Measurements from ENCODE around the gene MYH13.

Gene MYH13

DNA sequence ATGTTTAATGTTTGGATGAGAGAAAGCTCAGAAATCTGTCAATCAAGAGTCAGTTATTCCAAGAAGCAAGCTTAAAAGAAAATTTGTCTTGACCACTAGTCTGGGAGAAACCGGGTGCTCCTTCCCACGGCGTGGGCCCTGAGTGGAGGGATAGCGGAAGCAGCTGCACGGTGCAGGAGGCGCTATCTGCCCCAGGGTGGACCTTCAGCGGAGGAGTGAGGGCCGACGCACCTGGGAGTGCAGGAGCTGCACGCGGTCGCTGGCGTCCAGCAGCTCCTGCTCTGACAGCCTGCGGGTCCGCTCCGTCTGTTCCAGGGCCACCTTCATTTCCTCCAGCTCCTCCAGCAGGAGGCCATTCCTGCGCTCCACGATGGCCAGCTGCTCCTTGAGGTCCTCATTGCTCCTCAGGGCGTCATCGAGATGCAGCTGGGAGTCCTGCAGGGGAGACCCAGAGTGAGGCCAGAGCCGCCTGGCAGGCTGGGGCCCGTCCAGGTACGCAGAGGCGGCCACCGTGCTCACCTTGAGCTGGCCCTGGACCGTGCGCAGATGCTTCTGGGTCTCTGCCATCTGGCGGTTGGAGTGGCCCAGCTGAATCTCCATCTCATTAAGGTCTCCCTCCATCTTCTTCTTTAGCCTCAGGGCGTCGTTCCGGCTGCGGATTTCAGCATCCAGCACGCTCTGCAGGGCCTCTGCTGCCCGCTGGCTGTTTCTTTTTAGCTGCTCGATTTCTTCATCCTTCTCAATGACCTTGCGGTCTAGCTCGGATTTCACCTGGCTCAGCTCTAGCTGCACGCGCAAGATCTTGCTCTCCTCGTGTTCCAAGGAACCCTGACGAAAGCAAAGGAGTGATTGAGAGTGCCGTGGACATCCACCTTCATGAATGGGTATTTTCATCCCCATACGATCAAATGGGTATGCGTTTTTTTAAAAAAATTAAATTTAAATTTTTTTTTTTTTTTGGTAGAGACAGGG lies 63.5 kb downstream of the MYH13 start:
- DNase-seq (ENCODE audit: extremely low read depth, low read depth) = no peak
- TF ChIP-seq, protein P1, sequence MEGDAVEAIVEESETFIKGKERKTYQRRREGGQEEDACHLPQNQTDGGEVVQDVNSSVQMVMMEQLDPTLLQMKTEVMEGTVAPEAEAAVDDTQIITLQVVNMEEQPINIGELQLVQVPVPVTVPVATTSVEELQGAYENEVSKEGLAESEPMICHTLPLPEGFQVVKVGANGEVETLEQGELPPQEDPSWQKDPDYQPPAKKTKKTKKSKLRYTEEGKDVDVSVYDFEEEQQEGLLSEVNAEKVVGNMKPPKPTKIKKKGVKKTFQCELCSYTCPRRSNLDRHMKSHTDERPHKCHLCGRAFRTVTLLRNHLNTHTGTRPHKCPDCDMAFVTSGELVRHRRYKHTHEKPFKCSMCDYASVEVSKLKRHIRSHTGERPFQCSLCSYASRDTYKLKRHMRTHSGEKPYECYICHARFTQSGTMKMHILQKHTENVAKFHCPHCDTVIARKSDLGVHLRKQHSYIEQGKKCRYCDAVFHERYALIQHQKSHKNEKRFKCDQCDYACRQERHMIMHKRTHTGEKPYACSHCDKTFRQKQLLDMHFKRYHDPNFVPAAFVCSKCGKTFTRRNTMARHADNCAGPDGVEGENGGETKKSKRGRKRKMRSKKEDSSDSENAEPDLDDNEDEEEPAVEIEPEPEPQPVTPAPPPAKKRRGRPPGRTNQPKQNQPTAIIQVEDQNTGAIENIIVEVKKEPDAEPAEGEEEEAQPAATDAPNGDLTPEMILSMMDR (IDR thresholded peaks at IDR 0.05; ENCODE audit: low read depth, low read length) = no peak

DNA sequence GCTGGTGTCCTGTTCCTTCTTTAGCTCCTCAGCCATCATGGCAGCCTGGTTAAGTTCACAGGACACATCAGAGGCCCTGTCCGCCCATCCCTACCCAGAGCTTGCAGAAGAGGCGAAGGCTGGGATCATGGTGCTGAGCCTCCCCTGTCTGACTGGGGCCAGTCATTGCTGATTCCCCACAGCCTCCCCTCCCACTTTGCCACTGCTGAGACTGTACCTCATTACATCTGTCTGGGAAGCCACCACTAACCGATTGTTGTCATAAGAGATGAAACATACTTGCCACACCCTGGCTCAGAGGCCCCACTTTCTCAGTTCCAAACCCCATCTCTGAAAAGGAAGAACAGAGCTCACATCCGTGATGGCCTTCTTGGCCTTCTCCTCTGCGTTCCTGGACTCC lies 66.2 kb downstream of the MYH13 start:
- TF ChIP-seq, protein P1 (IDR thresholded peaks at IDR 0.05; ENCODE audit: low read depth, low read length) = no peak

DNA sequence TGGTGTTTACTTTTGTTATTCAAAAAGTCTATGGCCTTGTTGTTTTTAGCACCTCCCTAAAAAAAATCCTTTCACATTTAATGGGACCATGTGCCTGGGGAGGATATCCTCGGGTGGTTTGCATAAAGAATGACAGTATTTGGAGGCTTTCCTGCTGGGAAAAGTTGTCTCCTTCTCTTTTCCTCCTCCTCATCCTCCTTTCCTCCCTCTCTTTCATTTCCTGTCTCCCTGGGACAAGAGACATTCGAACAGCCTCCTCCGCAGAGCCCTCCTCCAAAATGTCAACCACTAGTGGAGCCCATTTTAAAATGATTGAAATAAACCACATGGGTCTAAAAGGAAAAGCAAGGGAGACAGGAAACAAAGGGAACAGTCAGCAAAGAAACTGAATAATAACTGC lies 67.4 kb downstream of the MYH13 start:
- no peak for DNase-seq (ENCODE audit: extremely low read depth, low read depth)
- TF ChIP-seq, protein P1 (IDR thresholded peaks at IDR 0.05; ENCODE audit: low read depth, low read length) = no peak

More for the DNA sequence above, 66.2 kb downstream of the MYH13 start:
- no peak for DNase-seq (ENCODE audit: extremely low read depth, low read depth)

DNA sequence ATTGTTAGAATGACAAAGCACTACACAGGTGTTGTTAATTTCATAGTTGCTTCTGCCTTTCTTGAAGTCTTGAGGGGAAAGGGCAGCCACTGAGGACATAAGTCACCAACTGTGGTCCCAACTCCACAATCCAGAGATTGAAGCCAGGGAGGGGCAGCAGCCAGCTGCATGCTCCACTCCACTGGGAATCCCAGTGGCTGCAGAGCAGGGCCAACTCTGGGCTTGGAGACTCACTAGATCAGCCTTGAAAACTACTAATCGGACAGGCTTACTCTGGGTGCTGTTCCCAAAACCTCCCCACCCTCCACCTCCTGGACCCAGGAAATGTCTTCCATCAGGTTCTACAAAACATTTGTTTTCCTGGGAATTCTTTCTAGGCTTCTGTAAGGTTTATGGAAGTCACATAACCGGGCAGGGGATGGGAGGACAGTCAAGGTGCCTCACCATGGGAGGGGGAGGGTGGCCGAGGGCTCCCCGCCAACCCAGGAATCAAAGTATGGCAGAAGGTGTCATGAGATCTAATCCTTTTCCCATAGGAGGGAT lies 68.0 kb downstream of the MYH13 start:
- TF ChIP-seq, protein P1 (IDR thresholded peaks at IDR 0.05; ENCODE audit: low read depth, low read length) = no peak
- DNase-seq (ENCODE audit: extremely low read depth, low read depth) = no peak

DNA sequence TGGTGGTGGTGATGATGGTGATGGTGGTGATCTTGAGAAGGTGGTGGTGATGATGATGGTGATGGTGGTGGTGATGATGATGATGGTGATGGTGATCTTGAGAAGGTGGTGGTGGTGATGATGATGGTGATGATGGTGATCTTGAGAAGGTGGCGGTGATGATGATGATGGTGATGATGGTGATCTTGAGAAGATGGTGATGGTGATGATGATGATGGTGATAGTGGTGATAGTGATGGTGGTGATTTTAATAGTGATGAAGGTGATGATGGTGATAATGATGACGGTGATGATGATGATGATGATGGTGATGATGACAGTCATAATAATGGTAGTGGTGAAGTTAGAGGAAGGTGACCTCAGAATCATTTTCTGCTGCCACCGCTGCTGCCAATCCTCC lies 75.1 kb downstream of the MYH13 start:
- TF ChIP-seq, protein P1 (IDR thresholded peaks at IDR 0.05; ENCODE audit: low read depth, low read length) = no peak
- no peak for DNase-seq (ENCODE audit: extremely low read depth, low read depth)

DNA sequence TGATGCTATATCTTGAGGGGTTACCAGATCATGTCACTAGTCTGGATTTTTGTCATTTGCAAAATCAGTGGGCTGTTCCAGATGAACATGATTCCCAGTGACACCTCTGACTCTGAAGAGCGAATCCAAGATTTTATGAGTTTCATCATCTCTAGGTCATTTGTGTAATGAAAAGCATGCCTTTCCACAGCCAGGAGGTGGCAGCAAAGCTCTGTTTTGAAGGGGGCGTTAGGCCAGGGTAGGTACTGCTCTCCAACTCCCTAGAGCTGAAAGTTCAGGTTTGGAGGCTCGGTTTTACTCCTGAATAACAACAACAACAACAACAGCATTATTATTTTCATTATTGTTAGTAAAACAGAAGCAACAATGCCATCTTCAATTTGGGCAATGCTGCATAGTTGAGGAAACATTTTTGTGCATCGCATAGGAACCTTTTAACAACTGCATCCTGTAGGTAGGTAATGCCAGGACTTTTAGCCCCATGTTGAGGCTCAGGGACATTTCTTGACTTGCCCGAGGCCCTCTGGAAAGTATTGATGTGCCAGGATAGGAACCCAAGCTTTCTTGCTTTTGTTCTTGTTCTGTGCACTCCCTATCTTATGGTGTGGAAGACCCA lies 77.0 kb downstream of the MYH13 start:
- peak; percentile 4 for DNase-seq (ENCODE audit: extremely low read depth, low read depth)
- TF ChIP-seq, protein P1 (IDR thresholded peaks at IDR 0.05; ENCODE audit: low read depth, low read length) = peak; percentile 65

DNA sequence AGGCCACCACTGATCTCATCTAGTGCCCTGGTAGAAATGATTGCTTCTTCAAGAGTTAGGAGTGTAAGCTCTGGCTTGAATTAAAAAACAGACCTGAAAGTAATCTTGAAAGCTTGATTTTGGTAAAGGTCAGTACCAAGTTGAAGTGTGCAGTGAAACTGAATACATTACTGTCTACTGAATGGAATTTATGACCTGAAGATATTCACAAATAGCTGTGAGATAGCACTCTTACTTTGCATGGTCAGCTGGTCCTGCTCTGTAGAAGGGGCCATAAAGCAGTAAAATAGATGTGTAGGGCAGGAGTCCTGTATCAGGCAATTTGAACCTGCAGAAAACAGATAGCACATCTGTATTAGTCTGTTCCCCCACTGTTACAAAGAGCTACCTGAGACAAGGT lies 78.6 kb downstream of the MYH13 start:
- TF ChIP-seq, protein P1 (IDR thresholded peaks at IDR 0.05; ENCODE audit: low read depth, low read length) = no peak
- no peak for DNase-seq (ENCODE audit: extremely low read depth, low read depth)

Measured in AG09319 (cell line).